ENCODE data around the gene ST6GALNAC6.
"Not testable (repeated sequence)": the region's sequence is repeated elsewhere in the genome, so short reads cannot be mapped to it uniquely, and the experiment has no call there.

Gene ST6GALNAC6

GRCh38 chr9:127871531-127871930, 27.9 kb downstream of the ST6GALNAC6 start:
- no peak for DNase-seq

DNA sequence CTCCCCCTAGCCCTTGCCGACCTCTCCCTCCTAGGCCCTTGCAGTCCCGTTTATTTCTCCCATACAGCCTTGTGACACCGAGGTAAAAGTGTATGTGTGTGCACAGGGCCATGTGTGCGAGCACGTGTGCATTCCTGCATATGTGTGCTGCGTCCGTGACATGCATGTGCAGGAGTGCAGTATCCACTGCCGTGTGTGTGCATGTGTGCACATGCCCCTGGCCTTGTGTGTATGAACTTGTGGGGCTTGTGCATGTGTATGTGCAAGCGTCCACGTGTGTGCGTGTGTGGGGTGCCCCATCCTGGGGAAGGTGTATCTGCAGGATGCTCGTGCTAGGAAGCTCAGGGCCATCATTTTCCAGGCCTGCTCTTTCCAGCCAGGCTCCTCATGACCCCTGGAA, 28.5 kb downstream of the ST6GALNAC6 start:
- DNase-seq, result no peak

DNA sequence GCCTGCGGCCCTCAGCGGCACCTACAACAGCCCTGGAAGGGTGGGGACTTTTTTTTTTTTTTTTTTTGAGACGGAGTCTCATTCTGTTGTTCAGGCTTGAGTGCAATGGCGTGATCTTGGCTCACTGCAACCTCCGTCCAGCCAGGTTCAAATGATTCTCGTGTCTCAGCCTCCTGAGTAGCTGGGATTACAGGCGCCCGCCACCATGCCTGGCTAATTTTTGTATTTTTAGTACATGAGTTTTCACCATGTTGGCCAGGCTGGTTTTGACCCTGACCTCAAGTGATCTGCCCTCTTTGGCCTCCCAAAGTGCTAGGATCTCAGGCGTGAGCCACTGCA, 29.3 kb downstream of the ST6GALNAC6 start:
- not testable (repeated sequence) for DNase-seq

DNA sequence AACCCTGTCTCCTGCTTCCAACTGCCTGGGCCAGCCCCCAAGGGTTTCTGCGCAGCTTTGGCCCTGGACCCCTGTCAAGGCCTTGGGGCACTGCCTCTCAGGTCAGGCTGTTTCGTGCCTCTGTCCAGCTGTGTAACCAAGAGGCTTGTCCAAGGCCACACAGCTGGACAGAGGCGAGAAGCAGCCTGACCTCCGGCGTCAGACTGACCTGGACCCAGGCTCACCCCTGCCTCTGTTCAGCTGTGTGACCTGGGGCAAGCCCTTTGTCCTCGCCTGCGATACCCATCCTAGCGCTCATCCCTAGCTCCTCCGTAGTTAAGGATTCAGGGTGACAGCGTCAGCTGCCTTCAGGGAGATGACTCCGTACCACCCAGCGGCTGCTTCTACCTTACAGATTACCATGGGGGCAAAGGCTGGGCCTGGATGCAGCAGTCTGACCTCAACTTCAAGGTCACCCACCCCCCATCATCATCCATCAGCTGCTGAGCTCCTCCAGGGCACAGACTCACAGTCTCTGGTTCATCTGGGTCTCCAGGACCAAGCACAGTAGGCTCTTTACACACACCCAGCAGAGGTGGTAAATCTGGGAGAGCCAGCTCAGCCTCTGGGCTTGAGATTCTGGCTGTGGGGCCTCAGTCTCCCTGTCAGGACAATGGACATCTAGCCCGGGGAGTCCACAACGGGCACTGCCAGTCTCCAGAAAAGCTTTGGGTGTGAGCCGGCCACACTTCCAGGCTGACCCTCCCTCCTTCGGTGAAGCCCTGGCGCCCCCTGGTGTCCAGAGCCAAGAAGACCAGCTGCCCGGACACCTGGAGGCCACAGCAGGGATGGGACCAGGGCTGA, 29.9 kb downstream of the ST6GALNAC6 start:
- DNase-seq, result peak; percentile 90

- DNase-seq, result no peak
These were observed 31.0 kb downstream of the ST6GALNAC6 start for GRCh38 chr9:127868278-127868902.

DNA sequence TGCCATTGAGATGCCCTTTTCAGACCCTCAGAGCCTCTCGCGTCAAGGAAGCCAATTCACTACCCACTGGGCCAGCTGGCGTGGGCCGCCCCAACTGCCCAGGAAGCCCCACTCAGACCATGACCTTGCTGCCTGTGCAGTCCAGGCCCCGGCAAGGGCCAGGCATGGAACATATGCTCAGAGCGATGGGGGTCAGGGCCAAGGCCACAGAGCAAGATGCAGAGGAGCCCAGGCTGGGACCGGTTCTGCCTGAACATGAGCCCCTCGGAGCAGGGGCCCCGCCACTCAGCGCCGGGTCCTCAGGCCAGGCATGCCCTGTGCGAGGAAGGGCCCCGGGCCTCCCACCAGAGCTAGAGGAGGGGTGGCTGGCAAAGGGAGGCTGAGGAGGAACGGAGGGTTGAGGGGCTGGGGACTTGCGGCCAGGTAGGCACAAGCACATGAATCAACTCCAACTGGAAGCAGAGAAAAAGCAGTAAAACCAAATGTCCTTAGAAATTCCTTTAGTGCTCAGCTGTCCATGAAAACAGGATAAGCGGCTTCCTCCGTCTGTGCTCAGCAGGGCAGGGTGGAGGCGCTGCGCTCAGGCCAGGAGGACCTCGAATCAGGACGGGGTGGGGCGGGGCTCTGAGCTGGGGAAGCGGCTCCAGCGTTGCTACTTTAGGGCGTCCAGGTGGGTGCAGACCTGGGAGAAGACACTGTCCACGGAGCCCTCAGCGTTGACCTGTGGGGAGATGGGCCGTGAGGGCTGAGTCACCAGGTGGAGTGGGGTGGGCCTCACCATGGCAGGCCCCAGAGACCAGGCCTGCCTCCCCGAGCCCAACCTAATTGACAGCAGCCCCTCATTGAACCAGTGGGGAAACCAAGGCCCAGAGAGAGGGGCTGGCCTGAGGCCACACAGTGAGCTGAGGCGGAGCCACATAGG, 31.8 kb downstream of the ST6GALNAC6 start:
- no peak for DNase-seq

GRCh38 chr9:127866535-127866934, 32.9 kb downstream of the ST6GALNAC6 start:
- no peak for DNase-seq

DNA sequence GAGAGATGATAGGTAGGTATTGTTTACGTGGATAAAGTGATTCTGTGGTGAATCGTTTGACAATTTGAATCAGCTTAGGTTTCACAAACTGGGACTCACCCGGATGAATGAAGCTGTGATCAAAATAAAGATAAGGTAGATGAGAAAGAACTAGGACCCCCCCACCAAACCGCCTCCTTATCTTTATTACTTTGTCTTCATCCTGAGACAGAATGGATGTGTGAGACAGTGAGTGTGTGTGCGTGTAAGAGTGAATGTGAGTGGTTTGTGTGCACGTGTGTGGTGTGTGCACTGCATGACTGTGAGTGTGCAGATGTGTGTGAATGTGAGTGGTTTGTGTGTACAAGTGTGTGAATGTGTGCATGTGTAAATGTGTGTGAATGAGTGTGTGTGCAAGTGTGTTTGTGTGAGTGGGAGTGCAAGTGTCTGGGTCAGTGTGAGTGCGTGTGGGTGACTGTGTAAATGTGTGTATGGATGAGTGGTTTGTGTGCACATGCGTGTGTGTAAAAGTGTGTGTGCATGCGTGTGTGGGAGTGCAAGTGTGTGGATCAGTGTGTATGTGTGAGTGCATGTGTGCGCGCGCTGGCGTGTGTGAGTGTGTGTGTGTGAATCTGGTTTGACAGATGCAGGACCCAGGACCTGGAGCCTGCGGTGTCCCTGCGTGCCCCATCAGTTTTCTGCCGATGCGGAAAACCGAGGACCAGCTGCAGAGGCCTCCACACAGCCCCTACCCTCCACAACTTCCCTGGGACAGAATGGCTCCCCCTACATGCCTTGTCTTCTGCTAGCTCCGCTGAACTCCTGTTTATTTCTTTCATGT, 33.5 kb downstream of the ST6GALNAC6 start:
- DNase-seq, result peak; percentile 31

- DNase-seq, result no peak
These were observed 36.2 kb downstream of the ST6GALNAC6 start for GRCh38 chr9:127863191-127863621.

DNA sequence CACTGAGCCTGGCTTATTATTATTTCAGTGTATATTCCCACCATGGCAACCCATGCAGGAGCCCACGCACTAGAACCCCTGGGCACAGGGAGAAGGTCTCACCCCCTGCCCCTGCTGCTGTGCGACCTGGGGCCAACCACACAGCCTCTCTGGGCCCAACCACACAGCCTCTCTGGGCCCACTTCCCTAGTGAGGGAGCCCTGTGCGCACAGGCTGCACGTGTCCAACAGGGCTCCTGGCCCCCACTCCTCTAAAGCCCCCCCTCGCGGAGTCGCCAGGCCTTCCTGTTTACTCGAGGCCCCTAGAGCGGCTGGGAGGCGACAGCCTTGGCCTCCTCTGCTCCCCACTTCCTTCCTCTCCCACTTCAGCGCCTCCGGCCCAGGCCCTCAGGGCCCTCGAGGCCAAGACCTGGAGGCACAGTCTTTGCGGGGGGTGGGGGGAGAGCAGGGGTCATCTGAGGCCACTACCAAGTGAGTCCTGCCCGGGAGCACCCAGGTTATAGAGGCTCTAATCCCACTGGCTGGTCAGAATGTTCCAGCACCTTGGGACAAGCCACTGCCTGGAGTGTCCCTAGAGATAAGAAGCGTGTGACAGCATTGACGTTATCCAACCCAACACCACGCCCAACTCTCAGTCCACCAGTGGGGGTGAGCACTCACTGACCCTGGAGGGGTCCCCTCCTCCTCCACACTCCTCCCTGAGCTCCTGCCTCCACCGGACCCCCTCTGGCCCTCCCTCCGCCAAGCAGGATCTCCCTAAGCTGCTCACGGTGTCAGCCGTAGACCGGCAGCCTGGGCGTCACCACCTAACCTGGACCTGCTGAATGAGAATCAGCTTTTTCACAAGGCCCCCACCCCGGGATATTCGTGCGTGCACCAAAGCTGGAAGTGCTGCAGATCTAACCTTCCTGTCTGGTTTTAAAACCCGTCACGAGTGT, 37.1 kb downstream of the ST6GALNAC6 start:
- DNase-seq, result peak; percentile 79

- no peak for DNase-seq
These were observed 38.6 kb downstream of the ST6GALNAC6 start for GRCh38 chr9:127860779-127861178.

DNA sequence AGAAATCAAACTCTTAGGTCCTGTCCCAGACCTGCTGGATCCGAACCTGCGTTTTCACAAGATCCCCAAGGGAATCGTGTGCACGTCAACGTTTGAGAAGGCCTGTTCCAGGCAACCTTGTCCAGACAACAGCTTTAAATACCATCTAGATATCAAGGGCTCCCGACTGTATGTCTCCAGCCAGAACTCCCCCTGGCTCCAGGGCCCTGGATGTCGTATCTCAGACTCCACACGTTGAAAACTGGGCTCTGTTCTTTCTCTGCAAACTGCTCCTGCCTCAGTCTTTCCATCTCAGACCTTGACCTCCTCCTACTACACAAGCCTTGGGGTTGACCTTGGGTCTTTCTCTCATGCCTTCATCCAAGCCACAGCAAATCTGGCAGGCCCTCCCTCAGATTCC, 39.1 kb downstream of the ST6GALNAC6 start:
- DNase-seq, result no peak

DNA sequence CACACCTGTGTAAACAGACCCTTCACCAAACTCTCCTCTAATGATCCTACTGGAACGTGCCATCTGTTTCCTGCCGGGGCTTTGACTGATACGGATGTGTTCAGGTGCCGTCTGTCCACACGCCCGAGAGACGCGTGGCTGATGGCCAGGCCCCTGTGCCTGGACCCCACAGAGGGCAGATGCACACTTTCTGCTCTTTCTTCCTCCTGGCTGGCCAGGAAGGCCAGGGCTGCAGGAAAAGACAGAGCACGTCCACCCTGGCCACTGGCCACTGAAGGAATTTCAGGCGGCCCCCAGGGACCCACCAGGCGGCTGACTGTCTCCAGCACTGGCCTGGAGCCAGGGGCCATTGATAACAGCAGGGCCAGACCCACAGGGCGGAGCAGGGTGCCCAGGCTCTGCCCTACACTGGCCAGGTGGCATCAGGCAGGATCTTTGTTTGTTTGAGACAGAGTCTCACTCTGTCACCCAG, 41.3 kb downstream of the ST6GALNAC6 start:
- no peak for DNase-seq

GRCh38 chr9:127857278-127857677, 42.1 kb downstream of the ST6GALNAC6 start:
- no peak for DNase-seq

GRCh38 chr9:127856729-127857116, 42.7 kb downstream of the ST6GALNAC6 start:
- DNase-seq, result no peak

DNA sequence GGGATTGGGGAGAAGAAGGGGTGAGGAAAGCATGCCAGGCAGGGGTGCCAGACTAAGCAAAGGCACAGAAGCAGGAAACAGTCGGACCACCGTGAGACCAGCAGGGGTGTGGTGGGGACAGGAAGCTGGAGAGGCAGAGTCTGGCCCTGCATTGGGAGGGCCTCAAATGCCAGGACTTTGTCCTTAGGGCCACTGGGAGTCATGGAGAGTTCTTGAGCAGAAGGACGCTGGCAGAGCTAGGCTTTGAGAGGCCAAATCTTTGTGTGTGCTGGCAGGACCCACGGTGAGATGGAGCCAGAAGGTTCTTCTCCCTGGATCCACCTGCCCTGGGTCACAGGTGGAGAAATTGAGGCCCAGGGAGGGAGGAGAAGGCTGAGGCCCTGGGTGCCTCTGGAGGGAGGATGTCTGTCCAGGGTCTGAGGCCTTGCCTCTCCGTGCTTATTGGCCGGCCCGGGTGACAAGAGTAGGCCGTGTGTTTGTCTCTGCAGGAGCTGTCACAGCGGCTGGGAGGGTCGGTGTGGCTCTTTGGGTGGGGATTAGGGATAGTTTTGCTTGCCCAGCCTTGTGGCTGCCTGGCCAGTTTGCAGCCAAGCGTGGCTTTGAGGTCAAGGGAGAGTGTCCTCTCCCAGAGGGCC, 43.2 kb downstream of the ST6GALNAC6 start:
- DNase-seq, result no peak

- no peak for DNase-seq
These were observed 43.9 kb downstream of the ST6GALNAC6 start for GRCh38 chr9:127855522-127855921.

DNA sequence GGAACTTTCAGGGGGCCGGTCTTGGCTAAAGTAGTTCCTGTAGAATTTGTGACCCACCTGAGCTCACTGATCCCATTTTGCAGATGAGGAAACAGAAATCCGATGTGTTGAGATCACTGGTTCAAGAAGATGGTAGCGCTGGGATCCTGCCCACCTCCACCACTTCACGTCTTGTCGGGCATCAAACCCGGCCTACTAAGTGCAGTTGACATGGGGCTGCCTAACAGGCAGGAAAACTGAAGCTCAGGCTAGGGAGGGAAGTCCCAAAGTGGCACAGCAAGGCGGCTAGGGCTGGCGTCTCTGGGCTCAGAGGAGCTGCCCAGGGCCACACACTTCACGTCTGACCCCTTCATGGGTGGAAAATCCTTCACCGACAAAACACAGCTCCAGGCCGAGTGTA, 44.4 kb downstream of the ST6GALNAC6 start:
- DNase-seq, result no peak

- DNase-seq, result no peak
These were observed 45.1 kb downstream of the ST6GALNAC6 start, which contains the start of gene ENG for GRCh38 chr9:127854184-127854806. Gene ENG, minus strand, starts transcription at chr9:127854658. Its CDS starts 303 bp downstream, at chr9:127854355.
